Caco-2 (cell line): ENCODE data around the gene GH2. TPM values are rescaled to one million over a fixed set of nuclear protein-coding genes. Genes with fewer than 3 reads are reported as not detected.
A peak's percentile ranks its signal among the peaks of the same experiment; 100 is the strongest.
"Not testable (repeated sequence)": the region's sequence is repeated elsewhere in the genome, so short reads cannot be mapped to it uniquely, and the experiment has no call there.

ENCODE experiments used
- BruUV-seq: library from RNA; stranded (reverse); fragments of 400-500 nt; replicated peaks from 2 replicates; lab custom pipeline; 2021; lab: Mats Ljungman, UMichigan
- CTCF ChIA-PET: fragments of 300-600 bp; sonication (Branson Sonifier 250); formaldehyde crosslinking; loops from one replicate; lab custom pipeline; 2022; ENCODE audit warnings: antibody characterized with exemption; lab: Charles Lee
- POLR2A ChIA-PET: fragments of 300-600 bp; sonication (Branson Sonifier 250); formaldehyde crosslinking; loops from one replicate; lab custom pipeline; 2022; ENCODE audit warnings: antibody characterized with exemption; lab: Charles Lee
- DNase-seq, 2 experiments: peaks; one replicate each; pipeline versions ENCODE4 v3.0.0 to v3.0.0-alpha.2; 2020 to 2022
- H3K27me3 ChIP-seq: replicated peaks from 2 replicates; pipeline ENCODE4 v1.6.0; 2011; ENCODE audit warnings: low read length; ENCODE audit not compliant: control insufficient read depth, insufficient read depth
- H3K36me3 ChIP-seq: 2 replicates; pipeline ENCODE4 v1.5.1; 2011; ENCODE audit warnings: low read length; ENCODE audit not compliant: control insufficient read depth, insufficient read depth
- H3K4me1 ChIP-seq: fragments of 250-450 bp; sonication (Bioruptor Pico); 2 replicates; pipeline ENCODE4 v1.5.1; 2020; ENCODE audit warnings: mild to moderate bottlenecking
- H3K4me3 ChIP-seq: 2 replicates; pipeline ENCODE4 v1.5.1; 2011; ENCODE audit warnings: low read depth, mild to moderate bottlenecking, control low read depth, low read length
- H3K9me3 ChIP-seq: fragments of 250-450 bp; sonication (Bioruptor Pico); 2 replicates; pipeline ENCODE4 v1.5.1; 2020; ENCODE audit warnings: mild to moderate bottlenecking, moderate library complexity
- H3K27ac Mint-ChIP-seq: one replicate; pipeline ENCODE4 v1.8.0; 2022; ENCODE audit warnings: mixed read lengths; ENCODE audit not compliant: unreplicated experiment
- H3K27me3 Mint-ChIP-seq: one replicate; pipeline ENCODE4 v1.8.0; 2022; ENCODE audit warnings: mixed read lengths; ENCODE audit not compliant: insufficient read depth, unreplicated experiment
- H3K36me3 Mint-ChIP-seq: one replicate; pipeline ENCODE4 v1.8.0; 2022; ENCODE audit warnings: mild to moderate bottlenecking, mixed read lengths; ENCODE audit not compliant: insufficient read depth, unreplicated experiment
- H3K4me1 Mint-ChIP-seq: one replicate; pipeline ENCODE4 v1.8.0; 2022; ENCODE audit warnings: low read depth, mixed read lengths; ENCODE audit not compliant: unreplicated experiment
- H3K4me3 Mint-ChIP-seq: one replicate; pipeline ENCODE4 v1.8.0; 2022; ENCODE audit warnings: mild to moderate bottlenecking, moderate library complexity, mixed read lengths; ENCODE audit not compliant: unreplicated experiment
- H3K9me3 Mint-ChIP-seq: one replicate; pipeline ENCODE4 v1.8.0; 2022; ENCODE audit warnings: mixed read lengths; ENCODE audit not compliant: unreplicated experiment
- intact Hi-C: fragments of 100-400 bp; cut with micrococcal nuclease; formaldehyde crosslinking; loops from one replicate; pipeline ENCODE4 v1.10.0; 2022; ENCODE audit not compliant: unreplicated experiment
- total RNA-seq: library from RNA; stranded (reverse); gene quantifications from 2 replicates; pipeline ENCODE4 v1.2.3, GENCODE V29; 2022
- TF ChIP-seq, protein P1 (sequence below), 2 experiments: fragments of 200-600 bp in 1 of 2; IDR thresholded peaks; 1 replicate in 1 of 2; 2 replicates in 1 of 2; pipeline versions ENCODE4 v1.5.1 to v1.8.0; 2011 to 2022; ENCODE audit warnings: antibody characterized with exemption in 1 of 2, control low read depth in 1 of 2, inconsistent platforms in 1 of 2, low read depth in 1 of 2, low read length in 1 of 2, mild to moderate bottlenecking in 1 of 2, moderate library complexity in 1 of 2; ENCODE audit not compliant: insufficient read depth in 1 of 2, severe bottlenecking in 1 of 2, unreplicated experiment in 1 of 2

GH2 gene
- total RNA-seq, 1 experiment from 2014 or later, result not detected

DNA sequence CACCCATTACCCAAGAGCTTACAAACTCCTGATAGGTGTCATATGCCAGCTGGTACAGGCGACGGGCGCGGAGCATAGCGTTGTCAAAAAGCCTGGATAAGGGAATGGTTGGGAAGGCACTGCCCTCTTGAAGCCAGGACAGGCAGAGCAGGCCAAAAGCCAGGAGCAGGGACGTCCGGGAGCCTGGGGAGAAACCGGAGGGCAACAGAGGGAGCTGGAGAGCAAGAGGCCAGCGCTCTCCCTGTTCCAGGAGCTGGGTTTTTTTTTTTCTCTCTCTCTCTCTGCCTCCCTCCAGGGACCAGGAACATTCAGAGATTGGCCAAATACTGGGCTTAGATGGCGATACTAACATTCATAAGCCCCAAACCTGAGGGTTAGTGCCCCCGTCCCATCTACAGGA is 407 bp downstream of the GH2 start:
- H3K9me3 Mint-ChIP-seq, intact Hi-C loops, H3K36me3 Mint-ChIP-seq, H3K9me3 ChIP-seq, H3K27ac Mint-ChIP-seq, H3K27me3 Mint-ChIP-seq, H3K4me3 ChIP-seq, H3K27me3 ChIP-seq, H3K4me1 ChIP-seq, H3K4me1 Mint-ChIP-seq, POLR2A ChIA-PET, H3K36me3 ChIP-seq, H3K4me3 Mint-ChIP-seq, BruUV-seq: not testable (repeated sequence)
- TF ChIP-seq, protein P1, sequence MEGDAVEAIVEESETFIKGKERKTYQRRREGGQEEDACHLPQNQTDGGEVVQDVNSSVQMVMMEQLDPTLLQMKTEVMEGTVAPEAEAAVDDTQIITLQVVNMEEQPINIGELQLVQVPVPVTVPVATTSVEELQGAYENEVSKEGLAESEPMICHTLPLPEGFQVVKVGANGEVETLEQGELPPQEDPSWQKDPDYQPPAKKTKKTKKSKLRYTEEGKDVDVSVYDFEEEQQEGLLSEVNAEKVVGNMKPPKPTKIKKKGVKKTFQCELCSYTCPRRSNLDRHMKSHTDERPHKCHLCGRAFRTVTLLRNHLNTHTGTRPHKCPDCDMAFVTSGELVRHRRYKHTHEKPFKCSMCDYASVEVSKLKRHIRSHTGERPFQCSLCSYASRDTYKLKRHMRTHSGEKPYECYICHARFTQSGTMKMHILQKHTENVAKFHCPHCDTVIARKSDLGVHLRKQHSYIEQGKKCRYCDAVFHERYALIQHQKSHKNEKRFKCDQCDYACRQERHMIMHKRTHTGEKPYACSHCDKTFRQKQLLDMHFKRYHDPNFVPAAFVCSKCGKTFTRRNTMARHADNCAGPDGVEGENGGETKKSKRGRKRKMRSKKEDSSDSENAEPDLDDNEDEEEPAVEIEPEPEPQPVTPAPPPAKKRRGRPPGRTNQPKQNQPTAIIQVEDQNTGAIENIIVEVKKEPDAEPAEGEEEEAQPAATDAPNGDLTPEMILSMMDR (IDR thresholded peaks at IDR 0.05; ENCODE audit: insufficient read depth in 1 of 2, low read depth in 1 of 2, low read length in 1 of 2, severe bottlenecking in 1 of 2, unreplicated experiment in 1 of 2), result peak; percentile 10 to 38
- CTCF ChIA-PET, result interaction anchor here (0.6 to 1.1 kb wide), 7 partner anchors 8 to 456 kb away, joined by 3 to 8 read pairs (median 3); no protein-coding TSS in a partner anchor
- DNase-seq, result peak; percentile 49 to 54

DNA sequence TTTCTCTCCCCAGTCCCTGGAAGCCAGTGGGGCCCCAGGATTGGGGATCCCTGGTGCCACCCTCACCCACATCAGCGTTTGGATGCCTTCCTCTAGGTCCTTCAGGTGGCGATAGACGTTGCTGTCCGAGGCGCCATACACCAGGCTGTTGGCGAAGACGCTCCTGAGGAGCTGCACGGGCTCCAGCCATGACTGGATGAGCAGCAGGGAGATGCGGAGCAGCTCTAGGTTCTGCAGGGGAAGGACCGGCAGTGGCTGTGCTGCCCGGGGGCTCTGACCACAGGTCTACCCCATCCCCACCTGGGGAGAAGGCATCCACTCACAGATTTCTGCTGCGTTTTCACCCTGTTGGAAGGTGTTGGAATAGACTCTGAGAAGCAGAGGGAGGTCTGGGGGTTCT is 1.0 kb downstream of the GH2 start:
- BruUV-seq, result no TSS peak
- Mint-ChIP-seq H3K4me1 (no peaks in the 10 kb centered on the region), H3K36me3 (no peaks in the 10 kb centered on the region), H3K27ac (no peak overlapping the region), H3K9me3 (no peaks in the 10 kb centered on the region), H3K4me3 (no peak overlapping the region), H3K27me3 (peaks cover 4% of the 10 kb centered on the region)
- Histone ChIP-seq H3K4me3 (no peak overlapping the region), H3K36me3 (no peaks in the 10 kb centered on the region), H3K4me1 (no peaks in the 10 kb centered on the region), H3K27me3 (no peaks in the 10 kb centered on the region), H3K9me3 (no peaks in the 10 kb centered on the region)
- ChIA-PET CTCF (interaction anchor here (0.6 to 1.1 kb wide), 5 partner anchors 9 to 455 kb away, joined by 3 to 8 read pairs (median 3); no protein-coding TSS in a partner anchor), POLR2A (no interaction called here)
- DNase-seq, result no peak
- TF ChIP-seq, protein P1 (IDR thresholded peaks at IDR 0.05; ENCODE audit: insufficient read depth in 1 of 2, low read depth in 1 of 2, low read length in 1 of 2, severe bottlenecking in 1 of 2, unreplicated experiment in 1 of 2), result no peak
- intact Hi-C loops, result no loop called here

DNA sequence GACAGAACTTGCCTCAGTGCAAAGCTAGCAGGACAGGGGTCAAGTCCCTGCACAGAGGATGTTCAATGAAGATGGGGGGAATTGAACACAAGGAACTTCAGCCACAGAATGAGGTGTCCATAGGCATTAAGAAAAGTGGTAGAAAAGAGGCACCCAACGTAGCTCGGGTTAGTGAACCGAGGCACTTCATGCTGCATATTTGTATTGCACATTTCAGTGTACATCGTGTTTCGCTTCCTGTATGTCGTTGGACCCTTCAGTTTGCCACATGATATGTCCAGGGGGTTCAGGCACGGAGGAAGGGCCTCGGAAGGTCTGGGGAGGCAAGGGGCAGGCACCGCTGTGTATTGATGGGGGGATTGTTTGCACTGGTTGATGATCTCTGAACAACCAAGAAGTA is 3.3 kb downstream of the GH2 start:
- H3K27ac Mint-ChIP-seq, DNase-seq: not testable (repeated sequence)

DNA sequence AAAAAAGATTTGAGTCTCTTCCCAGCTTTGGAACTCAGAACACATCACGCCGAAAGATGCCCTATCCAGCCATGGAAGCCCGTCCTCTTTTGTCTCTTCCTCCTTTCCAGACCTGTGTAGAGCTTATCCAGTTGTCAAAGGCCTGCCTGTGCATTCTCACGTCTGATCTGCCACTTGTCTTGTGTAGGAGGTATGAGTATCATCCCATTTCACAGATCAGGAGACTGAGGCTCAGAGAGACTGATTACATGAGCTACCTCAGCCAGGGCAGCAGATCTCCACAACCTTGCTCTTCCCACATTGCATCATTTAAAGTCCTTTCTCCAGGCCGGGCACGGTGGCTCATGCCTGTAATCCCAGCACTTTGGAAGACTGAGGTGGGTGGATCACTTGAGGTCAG is 7.1 kb downstream of the GH2 start:
- H3K4me3 Mint-ChIP-seq, H3K36me3 Mint-ChIP-seq: not testable (repeated sequence)

More for the DNA sequence above, 3.3 kb downstream of the GH2 start:
- H3K4me3 Mint-ChIP-seq, H3K9me3 Mint-ChIP-seq, H3K4me3 ChIP-seq, H3K27me3 ChIP-seq, H3K9me3 ChIP-seq, H3K36me3 ChIP-seq, CTCF ChIA-PET, POLR2A ChIA-PET, intact Hi-C loops, H3K4me1 ChIP-seq, BruUV-seq, H3K27me3 Mint-ChIP-seq, H3K4me1 Mint-ChIP-seq, H3K36me3 Mint-ChIP-seq: not testable (repeated sequence)

DNA sequence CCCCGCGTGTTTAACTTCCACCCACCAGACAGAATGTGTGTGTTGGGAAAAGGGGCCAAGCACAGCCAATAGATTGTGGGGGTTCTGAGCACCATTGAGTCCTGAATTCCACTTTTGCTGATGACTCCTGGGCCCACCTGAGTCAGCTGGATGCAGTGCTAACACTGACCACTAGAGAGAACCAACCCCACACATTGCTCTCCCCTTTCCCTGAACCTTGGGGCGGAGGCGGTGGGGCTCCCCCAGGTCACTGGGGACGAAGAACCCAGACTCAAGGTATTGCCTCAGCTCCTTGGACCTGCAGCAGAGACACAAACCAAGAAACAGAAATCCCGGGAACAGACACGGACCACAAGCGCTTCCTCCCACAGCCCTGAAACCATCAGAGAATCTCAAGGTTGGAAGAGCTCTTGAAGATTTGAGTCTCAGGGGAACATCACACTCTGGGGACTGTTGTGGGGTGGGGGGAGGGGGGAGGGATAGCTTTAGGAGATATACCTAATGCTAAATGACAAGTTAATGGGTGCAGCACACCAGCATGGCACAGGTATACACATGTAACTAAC is 7.6 kb downstream of the GH2 start:
- H3K4me1 ChIP-seq, intact Hi-C loops, H3K4me3 ChIP-seq, H3K4me3 Mint-ChIP-seq, DNase-seq, H3K27ac Mint-ChIP-seq, H3K27me3 Mint-ChIP-seq, H3K36me3 Mint-ChIP-seq, H3K36me3 ChIP-seq, BruUV-seq, H3K27me3 ChIP-seq, H3K4me1 Mint-ChIP-seq, H3K9me3 Mint-ChIP-seq, H3K9me3 ChIP-seq, POLR2A ChIA-PET, CTCF ChIA-PET: not testable (repeated sequence)

More for the DNA sequence above, 7.1 kb downstream of the GH2 start:
- intact Hi-C loops, H3K27ac Mint-ChIP-seq, H3K4me1 ChIP-seq, H3K36me3 ChIP-seq, CTCF ChIA-PET, H3K4me3 ChIP-seq, H3K4me1 Mint-ChIP-seq, DNase-seq, H3K9me3 ChIP-seq, H3K27me3 ChIP-seq, H3K9me3 Mint-ChIP-seq, H3K27me3 Mint-ChIP-seq, BruUV-seq: not testable (repeated sequence)
- POLR2A ChIA-PET, result interaction anchor here (0.6 kb wide), 1 partner anchor 11 kb away, joined by 3 read pairs; no protein-coding TSS in a partner anchor
